Smooth muscle cell of the umbilical artery (primary cell): ENCODE data around the gene S100A14. TPM values are rescaled to one million over a fixed set of nuclear protein-coding genes. Genes with fewer than 3 reads are reported as not detected.

ENCODE experiments used
- total RNA-seq: library from RNA; depleted of rRNA; stranded (reverse); fragments of >200 nt; gene quantifications from 2 replicates; pipeline ENCODE4 v1.2.3, GENCODE V29; 2014

The S100A14 gene
- total RNA-seq, result not detected in 2 replicates

GRCh38 chr1:153616144-153616916 lies at the start of gene S100A14:
TSS of gene S100A14 (minus strand) at chr1:153616325. CDS start at chr1:153615858, 467 bp downstream.

GRCh38 chr1:153658400-153659174 lies 42.5 kb upstream of the S100A14 start, which contains the start of gene SNAPIN:
TSS of gene SNAPIN (plus strand) at chr1:153658703. CDS start at chr1:153658744, 41 bp downstream.

GRCh38 chr1:153633754-153634665 lies 17.9 kb upstream of the S100A14 start, which contains the start of gene CHTOP:
TSS of gene CHTOP (plus strand) at chr1:153634066. CDS start at chr1:153636589, 2,523 bp downstream.

GRCh38 chr1:153627715-153628626 lies 11.8 kb upstream of the S100A14 start, which contains the start of gene S100A1:
TSS of gene S100A1 (plus strand) at chr1:153628434. CDS start at chr1:153630522, 2,088 bp downstream.

GRCh38 chr1:153626904-153627714 lies 11.0 kb upstream of the S100A14 start, which contains the start of gene S100A13:
TSS of gene S100A13 (minus strand) at chr1:153627505. CDS start at chr1:153626472, 1,033 bp downstream.

GRCh38 chr1:153612755-153613331 lies 3.3 kb downstream of the S100A14 start, which contains the start of gene S100A16:
TSS of gene S100A16 (minus strand) at chr1:153613137. CDS start at chr1:153608151, 4,986 bp downstream.

GRCh38 chr1:153565529-153566374 lies 50.4 kb downstream of the S100A14 start, which contains the start of gene S100A2:
TSS of gene S100A2 (minus strand) at chr1:153565844. CDS start at chr1:153563877, 1,967 bp downstream.

Other genes with a start within 250 kb of the S100A14 start
- gene S100A12, start 240.7 kb downstream of the S100A14 start, total RNA-seq, result not detected in 2 replicates
- not detected in 2 replicates for gene S100A8, start 225.3 kb downstream of the S100A14 start, total RNA-seq
- not detected in 2 replicates for gene S100A7A, start 199.8 kb downstream of the S100A14 start, total RNA-seq
- not detected in 2 replicates for gene S100A7, start 155.7 kb downstream of the S100A14 start, total RNA-seq
- gene S100A6, start 80.3 kb downstream of the S100A14 start, total RNA-seq, result 237 and 536 TPM in 2 replicates
- not detected in 2 replicates for gene S100A5, start 75.4 kb downstream of the S100A14 start, total RNA-seq
- gene S100A4, start 70.5 kb downstream of the S100A14 start, total RNA-seq, result 6.1 and 6.5 TPM in 2 replicates
- gene S100A3, start 67.1 kb downstream of the S100A14 start, total RNA-seq, result 0.59 and 1.4 TPM in 2 replicates
- 0.59 and 1.4 TPM in 2 replicates for gene S100A2, start 50.5 kb downstream of the S100A14 start, total RNA-seq
- gene S100A16, start 3.2 kb downstream of the S100A14 start, total RNA-seq, result 146 and 351 TPM in 2 replicates
- 56.3 and 76.0 TPM in 2 replicates for gene S100A13, start 11.2 kb upstream of the S100A14 start, total RNA-seq
- gene S100A1, start 12.1 kb upstream of the S100A14 start, total RNA-seq, result under 0.01 TPM in 1 of 2 replicates, not detected in the other
- 26.7 and 31.8 TPM in 2 replicates for gene CHTOP, start 17.7 kb upstream of the S100A14 start, total RNA-seq
- 36.3 and 51.4 TPM in 2 replicates for gene SNAPIN, start 42.4 kb upstream of the S100A14 start, total RNA-seq
- 166 and 199 TPM in 2 replicates for gene ILF2, start 54.7 kb upstream of the S100A14 start, total RNA-seq
- gene NPR1, start 62.4 kb upstream of the S100A14 start, total RNA-seq, result under 0.01 and 0.05 TPM in 2 replicates
- gene INTS3, start 111.7 kb upstream of the S100A14 start, total RNA-seq, result 34.1 and 55.4 TPM in 2 replicates
- 4.5 and 4.8 TPM in 2 replicates for gene SLC27A3, start 159.1 kb upstream of the S100A14 start, total RNA-seq